Epithelial cell of proximal tubule (primary cell): ENCODE measurements around the gene HOOK2. TPM values are rescaled to one million over a fixed set of nuclear protein-coding genes. Genes with fewer than 3 reads are reported as not detected.
"Not testable (repeated sequence)": the region's sequence is repeated elsewhere in the genome, so short reads cannot be mapped to it uniquely, and the experiment has no call there.

Source experiments
- DNase-seq: peaks from one replicate; pipeline ENCODE4 v3.0.0-alpha.2; 2011; ENCODE audit warnings: low read depth
- H3K4me3 ChIP-seq: 2 replicates; pipeline ENCODE4 v1.5.1; 2011; ENCODE audit warnings: low read depth, mild to moderate bottlenecking, low read length
- total RNA-seq: library from RNA; depleted of rRNA; stranded (reverse); fragments of >200 nt; gene quantifications from 2 replicates; pipeline ENCODE4 v1.2.3, GENCODE V29; 2015
- TF ChIP-seq, protein P1 (sequence below): conservative IDR thresholded peaks from 2 replicates; pipeline ENCODE4 v1.5.1; 2012; ENCODE audit warnings: low read depth, mild to moderate bottlenecking, low read length

The HOOK2 gene
- total RNA-seq, result 12.3 and 26.3 TPM in 2 replicates

- peak within 1 kb of the TSS; percentile 86 for H3K4me3 ChIP-seq
- TF ChIP-seq, protein P1, sequence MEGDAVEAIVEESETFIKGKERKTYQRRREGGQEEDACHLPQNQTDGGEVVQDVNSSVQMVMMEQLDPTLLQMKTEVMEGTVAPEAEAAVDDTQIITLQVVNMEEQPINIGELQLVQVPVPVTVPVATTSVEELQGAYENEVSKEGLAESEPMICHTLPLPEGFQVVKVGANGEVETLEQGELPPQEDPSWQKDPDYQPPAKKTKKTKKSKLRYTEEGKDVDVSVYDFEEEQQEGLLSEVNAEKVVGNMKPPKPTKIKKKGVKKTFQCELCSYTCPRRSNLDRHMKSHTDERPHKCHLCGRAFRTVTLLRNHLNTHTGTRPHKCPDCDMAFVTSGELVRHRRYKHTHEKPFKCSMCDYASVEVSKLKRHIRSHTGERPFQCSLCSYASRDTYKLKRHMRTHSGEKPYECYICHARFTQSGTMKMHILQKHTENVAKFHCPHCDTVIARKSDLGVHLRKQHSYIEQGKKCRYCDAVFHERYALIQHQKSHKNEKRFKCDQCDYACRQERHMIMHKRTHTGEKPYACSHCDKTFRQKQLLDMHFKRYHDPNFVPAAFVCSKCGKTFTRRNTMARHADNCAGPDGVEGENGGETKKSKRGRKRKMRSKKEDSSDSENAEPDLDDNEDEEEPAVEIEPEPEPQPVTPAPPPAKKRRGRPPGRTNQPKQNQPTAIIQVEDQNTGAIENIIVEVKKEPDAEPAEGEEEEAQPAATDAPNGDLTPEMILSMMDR, result no peak
- no peak for DNase-seq
These were observed at the start of gene HOOK2 for GRCh38 chr19:12774588-12775555. Gene HOOK2 (minus strand): TSS chr19:12775552. CDS start chr19:12775449, 103 bp downstream.

- H3K4me3 ChIP-seq, result no peak overlapping the region
- DNase-seq, result no peak
- TF ChIP-seq, protein P1, result no peak
These were observed 46.4 kb upstream of the HOOK2 start for GRCh38 chr19:12821761-12822160.

DNA sequence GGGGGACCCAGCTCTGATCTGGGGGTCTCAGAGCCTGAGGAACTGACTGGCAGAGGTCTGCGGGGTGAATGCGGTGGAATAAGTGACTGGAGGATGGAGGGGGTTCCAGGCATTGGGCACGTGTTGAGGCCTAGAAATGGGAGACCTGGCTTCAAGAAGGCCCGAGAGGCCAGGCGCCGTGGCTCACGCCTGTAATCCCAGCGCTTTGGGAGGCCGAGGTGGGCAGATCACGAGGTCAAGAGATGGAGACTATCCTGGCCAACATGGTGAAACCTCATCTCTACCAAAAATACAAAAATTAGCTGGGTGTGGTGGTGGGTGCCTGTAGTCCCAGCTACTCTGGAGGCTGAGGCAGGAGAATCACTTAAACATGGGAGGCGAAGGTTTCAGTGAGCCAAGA is 42.5 kb upstream of the HOOK2 start:
- H3K4me3 ChIP-seq, DNase-seq: not testable (repeated sequence)

GRCh38 chr19:12817188-12817587 is 41.8 kb upstream of the HOOK2 start:
- not testable (repeated sequence) for H3K4me3 ChIP-seq

GRCh38 chr19:12815088-12815487 is 39.7 kb upstream of the HOOK2 start:
- H3K4me3 ChIP-seq, result no peak overlapping the region
- TF ChIP-seq, protein P1, result no peak
- DNase-seq, result no peak

More at GRCh38 chr19:12817188-12817587, 41.8 kb upstream of the HOOK2 start:
- DNase-seq, result not testable (repeated sequence)

- peak within 1 kb of the TSS; percentile 88 for H3K4me3 ChIP-seq
- no peak for DNase-seq
- TF ChIP-seq, protein P1, result no peak
These were observed 31.1 kb upstream of the HOOK2 start, which contains the start of gene RNASEH2A for GRCh38 chr19:12806242-12807081. Gene RNASEH2A (plus strand): TSS chr19:12806584. CDS start chr19:12806674, 90 bp downstream.

DNA sequence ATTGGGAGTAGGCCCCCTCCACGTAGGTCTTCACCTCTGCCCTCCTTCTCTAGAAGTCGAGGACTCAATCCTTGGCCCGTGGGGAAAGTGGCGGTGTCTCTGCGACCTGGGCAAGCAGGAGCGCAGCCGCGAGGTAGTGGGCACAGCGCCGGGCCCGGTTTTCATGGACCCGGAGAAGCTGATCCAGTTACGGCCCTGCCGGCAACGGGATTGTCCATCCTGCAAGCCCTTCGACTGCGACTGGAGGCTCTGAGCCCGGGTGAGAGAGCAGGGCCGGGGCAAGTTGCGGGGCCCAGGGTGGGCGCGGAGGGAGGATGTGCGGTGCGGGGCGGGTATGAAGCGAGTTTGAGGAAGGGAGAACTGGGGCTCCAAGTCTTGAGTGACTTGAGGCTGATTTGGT is 28.7 kb upstream of the HOOK2 start:
- TF ChIP-seq, protein P1, result no peak
- no peak overlapping the region for H3K4me3 ChIP-seq
- no peak for DNase-seq
